ENCODE results near the gene EP300.
"Not testable (repeated sequence)": the region's sequence is repeated elsewhere in the genome, so short reads cannot be mapped to it uniquely, and the experiment has no call there.

Gene EP300

DNA sequence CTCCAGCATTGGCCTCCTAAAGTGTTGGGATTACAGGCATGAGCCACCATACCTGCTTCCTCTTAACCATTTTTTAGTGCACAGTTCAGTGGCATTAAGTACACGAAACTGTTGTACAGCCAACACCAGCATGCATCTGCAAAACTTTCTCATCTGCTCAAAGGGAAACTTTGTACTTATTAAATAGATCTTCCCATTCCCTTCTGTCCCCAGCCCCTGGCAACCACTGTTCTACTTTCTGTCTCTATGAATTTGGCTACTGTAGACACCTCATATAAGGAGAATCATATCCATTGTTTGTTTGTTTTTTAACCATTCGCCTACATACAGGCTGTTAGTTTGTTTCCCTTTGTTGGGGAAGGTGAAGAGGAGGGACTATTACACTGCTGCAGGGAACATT, 6.5 kb upstream of the EP300 start:
- no peak for DNase-seq (ENCODE audit: low read depth)

- DNase-seq (ENCODE audit: low read depth) = peak; percentile 97
Observed at GRCh38 chr22:41091132-41092022, 1.0 kb upstream of the EP300 start.

- no peak for DNase-seq (ENCODE audit: low read depth)
Observed at GRCh38 chr22:41092847-41093411, 537 bp downstream of the EP300 start.

- DNase-seq (ENCODE audit: low read depth) = no peak
Observed at GRCh38 chr22:41094041-41094593, 1.7 kb downstream of the EP300 start.

GRCh38 chr22:41096391-41096790, 4.0 kb downstream of the EP300 start:
- DNase-seq (ENCODE audit: low read depth) = no peak

GRCh38 chr22:41096841-41097240, 4.4 kb downstream of the EP300 start:
- no peak for DNase-seq (ENCODE audit: low read depth)

DNA sequence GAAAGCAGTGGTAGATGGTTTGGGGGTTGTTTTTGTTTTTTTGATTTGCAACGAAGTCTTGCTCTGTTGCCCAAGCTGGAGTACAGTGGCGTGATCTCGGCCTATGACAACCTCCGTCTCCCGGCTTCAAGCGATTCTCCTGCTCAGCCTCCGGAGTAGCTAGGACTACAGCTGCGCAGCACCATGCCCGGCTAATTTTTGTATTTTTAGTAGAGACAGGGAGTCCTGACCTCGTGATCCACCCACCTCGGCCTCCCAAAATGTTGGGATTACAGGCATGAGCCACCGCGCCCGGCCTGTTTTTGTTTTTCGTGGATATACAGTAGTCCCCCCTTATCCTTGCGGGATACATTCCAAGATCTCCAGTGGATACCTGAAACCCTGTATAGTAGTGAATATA, 6.6 kb downstream of the EP300 start:
- no peak for DNase-seq (ENCODE audit: low read depth)

DNA sequence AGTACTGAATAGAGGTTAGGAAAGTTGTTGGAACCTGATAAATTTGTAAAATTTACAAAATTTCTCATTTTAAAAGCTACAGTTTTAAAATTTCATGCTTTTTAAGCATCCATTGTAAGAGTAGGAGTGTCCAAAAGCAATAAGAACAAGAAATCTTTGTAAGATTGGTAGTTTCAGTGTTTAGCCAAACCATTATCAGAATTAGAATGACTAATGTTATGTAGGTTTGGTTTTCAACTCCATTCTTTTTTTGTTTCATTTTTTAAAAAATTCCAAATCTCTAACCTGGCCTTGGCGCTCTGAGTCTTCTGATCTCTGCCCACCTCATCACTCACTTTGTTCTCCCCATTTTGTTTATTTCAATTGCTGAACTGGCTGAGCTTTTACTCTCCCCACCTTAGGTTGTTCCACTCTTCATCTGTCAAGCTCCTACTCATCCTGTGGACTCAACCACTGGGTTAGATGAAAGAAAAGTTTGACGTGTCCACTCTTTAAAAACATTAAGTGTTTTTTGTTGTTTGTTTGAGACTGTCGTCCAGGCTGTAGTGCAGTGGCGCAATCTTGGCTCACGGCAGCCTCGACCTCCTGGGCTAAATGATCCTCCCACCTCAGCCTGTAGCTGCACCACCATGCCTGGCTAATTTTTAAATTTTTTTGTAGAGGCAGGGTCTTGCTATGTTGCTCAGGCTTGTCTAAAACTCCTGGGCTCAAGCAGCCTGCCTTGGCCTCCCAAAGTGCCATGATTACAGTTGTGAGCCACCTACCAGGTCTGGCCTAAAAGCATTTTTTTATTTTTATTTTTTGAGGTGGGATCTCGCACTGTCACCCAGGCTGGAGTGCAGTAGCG, 14.0 kb downstream of the EP300 start:
- no peak for DNase-seq (ENCODE audit: low read depth)

GRCh38 chr22:41106969-41107325, 14.6 kb downstream of the EP300 start:
- DNase-seq (ENCODE audit: low read depth) = not testable (repeated sequence)

GRCh38 chr22:41110968-41111367, 18.6 kb downstream of the EP300 start:
- DNase-seq (ENCODE audit: low read depth) = no peak

GRCh38 chr22:41116342-41116741, 23.9 kb downstream of the EP300 start:
- no peak for DNase-seq (ENCODE audit: low read depth)

DNA sequence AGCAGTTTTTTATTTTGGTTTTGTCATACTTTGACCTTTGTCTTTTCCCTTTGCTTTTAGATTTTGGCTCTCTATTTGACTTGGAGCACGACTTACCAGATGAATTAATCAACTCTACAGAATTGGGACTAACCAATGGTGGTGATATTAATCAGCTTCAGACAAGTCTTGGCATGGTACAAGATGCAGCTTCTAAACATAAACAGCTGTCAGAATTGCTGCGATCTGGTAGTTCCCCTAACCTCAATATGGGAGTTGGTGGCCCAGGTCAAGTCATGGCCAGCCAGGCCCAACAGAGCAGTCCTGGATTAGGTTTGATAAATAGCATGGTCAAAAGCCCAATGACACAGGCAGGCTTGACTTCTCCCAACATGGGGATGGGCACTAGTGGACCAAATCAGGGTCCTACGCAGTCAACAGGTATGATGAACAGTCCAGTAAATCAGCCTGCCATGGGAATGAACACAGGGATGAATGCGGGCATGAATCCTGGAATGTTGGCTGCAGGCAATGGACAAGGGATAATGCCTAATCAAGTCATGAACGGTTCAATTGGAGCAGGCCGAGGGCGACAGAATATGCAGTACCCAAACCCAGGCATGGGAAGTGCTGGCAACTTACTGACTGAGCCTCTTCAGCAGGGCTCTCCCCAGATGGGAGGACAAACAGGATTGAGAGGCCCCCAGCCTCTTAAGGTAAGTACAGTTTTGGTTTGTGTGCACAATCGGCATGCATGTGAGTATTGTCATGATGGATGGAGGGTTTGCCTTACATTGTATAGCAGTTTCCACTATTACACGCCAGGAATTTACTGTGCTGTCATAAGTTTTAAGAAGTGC, 25.0 kb downstream of the EP300 start:
- no peak for DNase-seq (ENCODE audit: low read depth)

GRCh38 chr22:41123151-41123550, 30.8 kb downstream of the EP300 start:
- no peak for DNase-seq (ENCODE audit: low read depth)

DNA sequence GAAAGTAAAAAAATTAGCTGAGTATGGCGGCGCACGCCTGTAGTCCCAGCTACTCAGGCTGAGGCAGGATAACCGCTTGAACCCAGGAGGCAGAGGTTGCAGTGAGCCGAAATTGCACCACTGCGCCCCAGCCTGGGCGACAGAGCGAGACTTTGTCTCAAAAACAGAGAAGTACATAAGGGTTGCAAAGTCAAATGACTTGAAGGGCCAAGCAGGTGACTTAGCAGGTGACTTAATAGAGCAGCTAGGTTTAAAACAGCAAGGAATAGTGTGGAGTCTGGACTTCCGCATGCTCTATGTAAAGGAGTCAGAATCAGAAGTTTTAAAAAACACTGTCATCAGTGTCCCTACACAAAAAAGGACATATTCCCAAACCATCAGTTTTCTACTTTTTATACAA, 31.7 kb downstream of the EP300 start:
- no peak for DNase-seq (ENCODE audit: low read depth)

DNA sequence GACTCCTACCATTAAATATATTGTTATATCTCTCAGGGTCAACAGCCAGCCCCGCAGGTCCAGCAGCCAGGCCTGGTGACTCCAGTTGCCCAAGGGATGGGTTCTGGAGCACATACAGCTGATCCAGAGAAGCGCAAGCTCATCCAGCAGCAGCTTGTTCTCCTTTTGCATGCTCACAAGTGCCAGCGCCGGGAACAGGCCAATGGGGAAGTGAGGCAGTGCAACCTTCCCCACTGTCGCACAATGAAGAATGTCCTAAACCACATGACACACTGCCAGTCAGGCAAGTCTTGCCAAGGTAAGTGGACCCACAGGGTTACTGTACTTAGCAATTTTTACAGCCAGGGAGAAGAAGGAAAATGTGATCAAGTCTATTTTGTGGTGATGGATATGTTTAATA, 35.1 kb downstream of the EP300 start:
- no peak for DNase-seq (ENCODE audit: low read depth)

DNA sequence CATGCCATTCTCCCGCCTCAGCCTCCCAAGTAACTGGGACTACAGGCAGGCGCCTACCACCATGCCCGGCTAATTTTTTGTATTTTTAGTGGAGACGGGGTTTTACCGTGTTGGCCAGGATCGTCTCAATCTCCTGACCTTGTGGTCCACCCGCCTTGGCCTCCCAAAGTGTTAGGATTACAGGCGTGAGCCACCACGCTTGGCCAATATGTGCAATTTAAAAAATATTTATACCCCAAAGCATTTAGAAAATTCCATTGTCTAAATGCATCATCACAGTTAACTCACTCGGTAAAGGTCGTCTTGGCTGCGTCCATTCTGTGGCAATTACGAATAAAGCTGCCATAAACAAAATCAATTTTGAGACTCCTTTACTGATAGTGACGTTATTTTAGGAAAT, 36.2 kb downstream of the EP300 start:
- no peak for DNase-seq (ENCODE audit: low read depth)

GRCh38 chr22:41132550-41132949, 40.2 kb downstream of the EP300 start:
- peak; percentile 5 for DNase-seq (ENCODE audit: low read depth)

DNA sequence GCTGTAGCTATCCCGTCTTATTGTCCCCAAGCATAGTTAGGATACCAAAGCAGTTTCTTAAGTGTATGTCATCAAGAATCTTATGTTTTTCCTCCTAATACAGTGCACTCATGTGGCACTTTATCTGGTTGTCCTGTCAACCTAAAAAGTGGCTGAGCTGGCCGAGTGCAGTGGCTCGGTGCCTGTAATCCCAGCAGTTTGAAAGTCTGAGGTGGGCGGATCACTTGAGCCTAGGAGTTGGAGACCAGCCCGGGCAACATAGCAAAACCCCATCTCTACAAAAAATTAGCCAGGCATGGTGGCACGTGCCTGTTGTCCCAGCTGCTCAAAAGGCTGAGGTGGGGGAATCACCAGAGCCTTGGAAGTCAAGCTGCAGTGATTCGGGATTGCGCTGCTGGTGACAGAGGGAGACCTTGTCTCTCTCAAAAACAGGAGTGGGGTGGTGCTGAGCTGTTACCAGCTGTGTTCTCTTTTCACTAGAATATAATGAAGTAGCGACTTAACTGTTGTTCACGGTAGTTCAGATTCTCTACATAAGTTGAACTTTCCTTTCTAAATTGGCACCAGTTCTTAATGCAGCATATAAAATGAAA, 48.1 kb downstream of the EP300 start:
- DNase-seq (ENCODE audit: low read depth) = no peak

DNA sequence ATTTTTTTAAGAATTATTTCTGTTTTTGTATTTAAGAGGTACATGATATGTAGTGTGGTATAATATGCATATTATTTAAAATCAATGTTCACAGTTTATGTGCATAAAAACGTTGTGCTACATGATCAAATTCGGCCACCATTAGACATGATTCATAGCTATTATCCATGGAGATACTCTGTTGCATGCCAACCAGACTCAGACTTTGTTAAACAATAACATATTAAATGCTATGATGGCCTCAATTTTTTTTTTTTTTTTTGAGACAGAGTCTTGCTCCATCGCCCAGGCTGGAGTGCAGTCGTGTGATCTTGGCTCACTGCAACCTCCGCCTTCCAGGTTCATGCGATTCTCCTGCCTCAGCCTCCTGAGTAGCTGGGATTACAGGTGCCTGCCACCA, 53.5 kb downstream of the EP300 start:
- DNase-seq (ENCODE audit: low read depth) = not testable (repeated sequence)

DNA sequence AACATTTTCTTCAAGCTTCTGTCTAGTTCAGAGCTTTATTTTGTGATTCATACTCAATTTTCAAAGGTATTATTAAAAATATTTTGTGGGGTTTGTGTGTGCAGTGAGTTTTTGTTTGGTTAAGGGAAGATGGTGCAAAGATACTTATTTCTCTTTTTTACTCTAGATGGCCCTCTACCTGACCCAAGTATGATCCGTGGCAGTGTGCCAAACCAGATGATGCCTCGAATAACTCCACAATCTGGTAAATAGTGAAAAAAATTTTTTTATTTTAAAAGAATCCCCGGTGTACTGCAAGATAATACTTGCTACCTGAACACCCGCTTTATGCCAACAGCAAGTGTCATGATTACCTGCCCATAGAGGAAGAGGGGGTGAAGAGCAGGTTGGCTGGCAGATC, 54.2 kb downstream of the EP300 start:
- no peak for DNase-seq (ENCODE audit: low read depth)

DNA sequence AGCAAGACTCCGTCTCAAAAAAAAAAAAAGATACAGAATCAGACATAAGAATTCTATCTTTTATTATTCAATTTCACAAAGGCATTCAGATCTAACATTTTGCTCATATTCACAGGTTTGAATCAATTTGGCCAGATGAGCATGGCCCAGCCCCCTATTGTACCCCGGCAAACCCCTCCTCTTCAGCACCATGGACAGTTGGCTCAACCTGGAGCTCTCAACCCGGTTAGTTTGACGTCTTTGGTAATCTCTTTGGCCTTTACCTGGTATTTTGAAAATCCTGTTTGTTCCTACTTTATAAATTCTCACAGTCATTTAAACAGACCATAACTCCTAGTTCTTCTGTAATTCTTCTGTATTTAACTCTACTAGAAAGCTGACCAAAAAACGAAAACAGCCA, 55.3 kb downstream of the EP300 start:
- DNase-seq (ENCODE audit: low read depth) = no peak
